Left kidney (tissue), 2 donors: ENCODE measurements around the gene LILRA2. TPM values are rescaled to one million over a fixed set of nuclear protein-coding genes. Genes with fewer than 3 reads are reported as not detected.
"Not testable (repeated sequence)": the region's sequence is repeated elsewhere in the genome, so short reads cannot be mapped to it uniquely, and the experiment has no call there.

ENCODE experiments used
- DNase-seq: peaks from one replicate; pipeline ENCODE4 v3.0.0-alpha.2; 2013
- polyA plus RNA-seq: library from polyadenylated mRNA; unstranded; fragments of 120-200 nt; gene quantifications from one replicate; pipeline ENCODE4 v1.2.1, GENCODE V29; 2013; ENCODE audit not compliant: insufficient read length

LILRA2 gene
- polyA plus RNA-seq, 1 donor: 0.40 TPM

DNA sequence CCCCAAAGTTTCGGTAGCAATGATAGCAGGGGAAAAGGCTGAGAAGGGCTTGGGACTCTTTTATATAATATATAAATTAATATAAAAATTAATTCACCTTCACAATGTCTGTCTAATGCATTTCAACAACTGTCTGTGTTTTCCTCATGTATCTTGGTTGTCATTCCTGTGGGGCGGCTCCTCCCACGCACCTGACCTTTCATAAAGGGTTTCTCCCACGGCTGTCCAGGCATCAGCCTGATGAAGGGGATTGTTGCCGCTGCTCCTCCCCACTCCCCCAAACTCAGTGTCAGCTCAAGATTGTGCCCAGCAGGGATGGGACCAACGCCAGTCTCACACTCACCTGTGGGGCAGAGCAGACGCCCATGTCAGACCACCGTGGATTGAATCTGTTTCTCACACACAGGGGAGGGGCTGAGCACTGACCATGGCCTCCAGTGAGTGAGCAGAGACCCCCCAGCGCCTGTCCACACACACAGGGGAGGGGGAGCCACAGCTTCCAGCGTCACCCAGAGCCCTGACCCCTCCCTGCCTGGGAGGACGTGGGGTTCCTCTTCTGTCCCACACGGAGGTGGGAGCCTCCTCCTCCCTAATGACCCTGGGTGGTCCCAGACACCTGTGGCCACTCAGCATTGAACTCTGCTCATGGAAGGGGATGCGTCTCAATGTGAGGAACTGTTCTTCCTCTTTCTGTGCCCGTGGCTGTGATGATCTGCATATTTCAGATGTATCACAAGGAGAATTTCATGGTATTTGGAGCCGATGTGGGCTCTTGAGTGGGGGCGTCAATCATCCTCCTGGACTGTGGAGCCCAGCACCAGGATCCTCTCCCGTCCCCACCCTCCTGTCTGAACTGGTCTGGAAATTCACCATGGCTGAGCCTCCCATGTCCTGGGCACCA is 1.6 kb upstream of the LILRA2 start:
- not testable (repeated sequence) for DNase-seq

DNA sequence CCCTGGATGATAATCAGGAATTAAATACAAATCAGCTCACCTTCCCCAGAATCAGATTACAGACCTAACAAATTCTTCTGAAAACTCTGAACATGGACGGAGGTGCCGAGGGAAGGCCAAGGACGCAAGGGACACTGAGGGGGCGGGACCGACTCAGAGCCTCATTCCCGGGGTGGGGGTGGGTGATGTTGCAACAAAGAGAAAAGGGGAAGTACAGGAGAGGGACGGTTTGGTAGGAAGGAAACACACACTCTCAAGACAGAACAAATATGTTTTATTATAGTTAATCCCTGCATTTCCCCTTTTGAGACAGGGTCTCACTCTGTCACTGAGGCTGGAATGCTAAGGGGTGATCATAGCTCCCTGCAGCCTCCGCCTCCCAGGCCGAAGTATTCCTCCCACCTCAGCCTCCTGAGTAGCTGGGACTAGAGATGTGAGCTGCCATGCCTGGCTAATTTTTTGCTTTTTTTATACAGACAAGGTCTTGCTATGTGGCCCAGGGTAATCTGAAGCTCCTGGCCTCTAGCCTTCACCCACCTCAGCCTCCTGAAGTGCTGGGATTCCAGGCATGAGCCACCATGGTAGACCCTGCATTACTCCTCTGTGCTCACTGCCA is 786 bp upstream of the LILRA2 start:
- DNase-seq: no peak

- DNase-seq: no peak
These were observed 461 bp downstream of the LILRA2 start for GRCh38 chr19:54574051-54574450.

DNA sequence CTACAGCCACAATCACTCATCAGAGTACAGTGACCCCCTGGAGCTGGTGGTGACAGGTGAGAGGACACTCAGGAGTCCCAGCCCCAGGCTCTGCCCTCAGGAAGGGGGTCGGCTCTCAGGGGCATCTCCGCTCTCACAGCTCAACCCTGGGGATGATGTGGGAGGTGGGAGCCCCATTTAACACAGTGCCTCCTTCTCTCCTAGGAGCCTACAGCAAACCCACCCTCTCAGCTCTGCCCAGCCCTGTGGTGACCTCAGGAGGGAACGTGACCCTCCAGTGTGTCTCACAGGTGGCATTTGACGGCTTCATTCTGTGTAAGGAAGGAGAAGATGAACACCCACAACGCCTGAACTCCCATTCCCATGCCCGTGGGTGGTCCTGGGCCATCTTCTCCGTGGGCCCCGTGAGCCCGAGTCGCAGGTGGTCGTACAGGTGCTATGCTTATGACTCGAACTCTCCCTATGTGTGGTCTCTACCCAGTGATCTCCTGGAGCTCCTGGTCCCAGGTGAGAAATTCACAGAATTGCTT is 1.0 kb downstream of the LILRA2 start:
- DNase-seq: no peak

DNA sequence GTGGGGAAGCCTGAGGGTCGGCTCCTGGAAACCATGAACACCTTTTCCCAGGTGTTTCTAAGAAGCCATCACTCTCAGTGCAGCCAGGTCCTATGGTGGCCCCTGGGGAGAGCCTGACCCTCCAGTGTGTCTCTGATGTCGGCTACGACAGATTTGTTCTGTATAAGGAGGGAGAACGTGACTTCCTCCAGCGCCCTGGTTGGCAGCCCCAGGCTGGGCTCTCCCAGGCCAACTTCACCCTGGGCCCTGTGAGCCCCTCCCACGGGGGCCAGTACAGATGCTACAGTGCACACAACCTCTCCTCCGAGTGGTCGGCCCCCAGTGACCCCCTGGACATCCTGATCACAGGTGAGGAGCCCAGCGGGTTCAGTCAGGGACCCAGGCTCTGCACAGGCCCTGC is 1.6 kb downstream of the LILRA2 start:
- DNase-seq: not testable (repeated sequence)

- no peak for DNase-seq
These were observed 2.9 kb downstream of the LILRA2 start for GRCh38 chr19:54576411-54576976.

GRCh38 chr19:54577334-54577733 is 3.7 kb downstream of the LILRA2 start:
- DNase-seq: no peak

GRCh38 chr19:54578268-54578667 is 4.7 kb downstream of the LILRA2 start:
- not testable (repeated sequence) for DNase-seq

- no peak for DNase-seq
These were observed 12.8 kb downstream of the LILRA2 start for GRCh38 chr19:54586397-54586796.

DNA sequence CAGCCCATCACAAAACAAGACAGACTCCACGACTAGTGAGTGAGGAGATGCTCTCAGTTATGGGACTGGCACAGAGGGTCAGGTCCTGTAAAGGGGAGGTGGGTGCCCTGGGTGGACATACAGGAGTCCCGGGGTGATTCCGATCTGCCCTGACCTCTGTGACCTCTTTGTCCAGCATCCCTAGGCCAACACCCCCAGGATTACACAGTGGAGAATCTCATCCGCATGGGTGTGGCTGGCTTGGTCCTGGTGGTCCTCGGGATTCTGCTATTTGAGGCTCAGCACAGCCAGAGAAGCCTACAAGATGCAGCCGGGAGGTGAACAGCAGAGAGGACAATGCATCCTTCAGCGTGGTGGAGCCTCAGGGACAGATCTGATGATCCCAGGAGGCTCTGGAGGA is 13.4 kb downstream of the LILRA2 start:
- DNase-seq: no peak

GRCh38 chr19:54593445-54593844 is 19.9 kb downstream of the LILRA2 start, which contains the start of gene LILRA1:
TSS of gene LILRA1 (plus strand) at chr19:54593632. CDS start at chr19:54594245, 613 bp downstream.
- not testable (repeated sequence) for DNase-seq

DNA sequence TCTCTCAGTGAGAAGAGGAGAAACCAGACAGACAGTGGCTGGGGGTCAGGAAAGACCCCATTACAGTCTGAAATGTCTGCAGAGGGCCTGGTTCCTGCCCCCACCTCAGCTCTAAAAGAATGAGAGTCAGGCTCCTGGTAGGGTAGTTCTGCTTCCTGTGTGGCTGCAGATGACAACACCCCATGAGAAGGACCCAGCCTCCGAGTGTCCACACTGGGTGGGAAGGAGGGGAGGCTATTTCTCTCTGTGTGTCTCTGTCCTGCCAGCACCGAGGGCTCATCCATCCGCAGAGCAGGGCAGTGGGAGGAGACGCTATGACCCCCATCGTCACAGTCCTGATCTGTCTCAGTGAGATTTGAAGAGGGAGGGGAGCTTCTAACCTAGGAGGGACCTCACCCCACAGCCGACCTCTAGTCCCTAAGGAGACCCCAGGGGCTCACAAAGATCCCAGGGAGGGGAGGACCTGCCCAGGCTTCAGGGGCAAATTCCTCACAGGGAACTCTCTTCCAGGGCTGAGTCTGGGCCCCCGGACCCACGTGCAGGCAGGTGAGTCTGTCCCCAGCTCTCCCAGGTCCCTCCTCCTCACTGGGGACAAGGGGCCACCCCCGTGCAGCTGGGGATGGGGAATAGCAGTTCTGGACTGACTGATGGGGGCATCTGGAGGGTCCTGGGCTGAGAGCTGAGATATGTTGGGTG is 20.5 kb downstream of the LILRA2 start:
- DNase-seq: not testable (repeated sequence)

GRCh38 chr19:54594737-54595136 is 21.1 kb downstream of the LILRA2 start:
- no peak for DNase-seq

DNA sequence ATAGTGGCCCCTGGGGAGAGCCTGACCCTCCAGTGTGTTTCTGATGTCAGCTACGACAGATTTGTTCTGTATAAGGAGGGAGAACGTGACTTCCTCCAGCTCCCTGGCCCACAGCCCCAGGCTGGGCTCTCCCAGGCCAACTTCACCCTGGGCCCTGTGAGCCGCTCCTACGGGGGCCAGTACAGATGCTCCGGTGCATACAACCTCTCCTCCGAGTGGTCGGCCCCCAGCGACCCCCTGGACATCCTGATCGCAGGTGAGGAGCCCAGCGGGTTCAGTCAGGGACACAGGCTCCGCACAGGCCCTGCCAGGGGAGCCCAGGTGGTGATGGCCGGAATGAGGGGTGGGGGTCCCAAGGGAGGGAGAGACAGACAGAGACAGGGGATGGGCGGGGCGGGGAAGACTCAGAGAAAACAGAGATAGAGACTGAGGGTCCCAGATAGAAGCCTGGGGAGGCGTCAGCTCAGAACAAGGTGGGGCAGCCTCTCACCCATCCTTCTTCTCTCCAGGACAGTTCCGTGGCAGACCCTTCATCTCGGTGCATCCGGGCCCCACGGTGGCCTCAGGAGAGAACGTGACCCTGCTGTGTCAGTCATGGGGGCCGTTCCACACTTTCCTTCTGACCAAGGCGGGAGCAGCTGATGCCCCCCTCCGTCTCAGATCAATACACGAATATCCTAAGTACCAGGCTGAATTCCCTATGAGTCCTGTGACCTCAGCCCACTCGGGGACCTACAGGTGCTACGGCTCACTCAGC is 22.3 kb downstream of the LILRA2 start:
- DNase-seq: not testable (repeated sequence)

DNA sequence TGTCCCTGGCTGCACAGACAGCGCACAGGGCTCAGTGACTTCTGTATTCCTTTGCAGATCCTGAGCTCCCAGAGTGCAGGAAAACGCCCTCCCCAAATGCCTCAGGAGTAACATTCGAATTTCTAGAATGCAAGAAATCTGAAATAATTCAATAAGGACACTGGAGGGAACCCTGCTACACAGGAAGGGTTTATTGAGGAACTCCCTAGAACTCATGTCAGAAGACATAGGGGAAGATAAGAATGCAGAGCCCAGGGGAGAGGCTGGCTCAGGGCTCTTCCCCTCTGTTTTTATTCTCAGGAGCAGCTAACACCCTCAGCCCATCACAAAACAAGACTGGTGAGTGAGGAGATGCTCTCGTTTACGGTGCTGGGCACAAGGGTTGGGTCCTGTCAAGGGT is 26.6 kb downstream of the LILRA2 start:
- DNase-seq: no peak

DNA sequence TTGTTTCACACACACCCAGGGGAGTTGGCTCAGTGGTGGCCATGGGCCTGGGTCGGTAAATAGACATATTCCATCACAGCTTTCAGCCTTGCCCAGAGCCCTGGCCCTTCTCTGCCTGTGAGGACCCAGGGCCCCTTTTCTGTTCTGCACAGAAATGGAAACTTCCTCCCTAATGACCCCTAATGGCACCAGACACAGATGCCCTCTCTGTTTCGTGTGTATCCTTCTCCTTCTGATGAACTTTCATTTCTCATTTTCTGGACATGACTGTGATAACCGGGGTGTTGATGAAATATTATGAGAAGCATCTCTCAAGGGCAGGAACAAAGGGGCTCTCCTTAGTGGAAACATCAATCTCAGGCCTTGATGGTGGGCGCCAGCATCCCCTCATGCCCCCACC is 32.6 kb downstream of the LILRA2 start:
- DNase-seq: no peak

DNA sequence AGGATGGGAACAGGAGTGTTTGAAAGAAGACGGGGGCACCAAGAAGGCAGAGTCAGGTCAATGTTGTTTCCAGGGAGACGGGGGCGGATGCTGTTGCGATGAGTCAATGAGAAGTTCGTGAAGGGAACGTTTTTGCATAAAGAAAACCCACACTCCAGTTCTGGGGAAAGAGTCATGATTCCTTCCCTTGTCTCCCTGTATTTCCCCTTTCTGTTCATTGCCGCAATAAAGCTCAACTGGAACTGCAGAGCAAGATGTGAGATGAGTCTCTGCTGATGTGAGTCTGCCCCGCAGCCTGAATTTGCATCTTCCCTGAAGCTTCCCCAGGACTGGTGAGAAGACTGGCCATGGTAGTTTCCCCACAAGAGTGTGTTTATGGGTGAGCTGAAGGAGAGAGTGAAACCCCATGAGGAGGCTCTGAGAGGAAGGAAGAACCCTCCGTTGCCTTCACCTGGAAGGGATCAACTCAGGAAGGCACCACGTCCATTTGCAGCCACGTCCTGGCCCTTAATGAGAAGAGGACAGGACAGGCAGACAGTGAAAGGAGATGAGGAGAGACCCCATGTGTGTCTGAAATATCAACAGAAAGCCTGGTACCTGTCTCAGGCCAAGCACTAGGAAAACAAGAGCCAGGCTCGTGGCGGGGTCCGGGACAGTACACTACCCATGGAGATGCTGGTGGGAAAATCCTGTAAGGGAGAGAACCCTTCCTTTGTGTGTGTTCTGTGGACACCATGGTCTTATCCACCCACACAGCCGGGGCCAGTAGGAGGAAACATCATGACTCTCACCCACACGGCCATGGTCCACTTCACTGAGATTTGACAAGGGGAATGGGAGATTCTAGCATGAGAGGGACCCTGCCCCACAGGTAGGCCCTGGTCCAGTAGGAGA is 33.5 kb downstream of the LILRA2 start:
- no peak for DNase-seq

GRCh38 chr19:54607785-54608150 is 34.2 kb downstream of the LILRA2 start:
- no peak for DNase-seq

- no peak for DNase-seq
These were observed 34.6 kb downstream of the LILRA2 start for GRCh38 chr19:54608205-54608604.

DNA sequence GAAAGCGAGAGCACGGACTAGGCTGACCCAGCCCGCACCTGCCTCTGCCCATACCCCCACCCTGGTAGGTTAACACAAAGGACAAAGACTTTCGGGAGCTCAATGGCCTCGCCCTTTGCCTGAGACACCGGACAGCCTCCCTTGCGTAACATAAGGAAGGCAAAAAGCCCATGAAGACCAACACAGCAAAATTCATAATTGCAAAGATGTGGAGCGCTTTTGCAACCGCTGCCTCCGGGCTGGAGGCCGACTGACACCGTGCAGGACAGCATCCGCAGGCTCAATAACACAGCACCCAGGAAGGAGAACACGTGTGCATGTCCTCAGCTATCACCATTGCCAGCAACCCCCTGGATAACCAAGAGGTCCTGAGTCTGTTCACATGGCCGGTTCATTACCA is 35.2 kb downstream of the LILRA2 start:
- no peak for DNase-seq
